GM23338 (cell line): ENCODE measurements around the gene UIMC1. TPM values are rescaled to one million over a fixed set of nuclear protein-coding genes. Genes with fewer than 3 reads are reported as not detected.

Source experiments
- ATAC-seq: fragments of 200-7000 bp; cut with Tn5 transposase; 3 replicates; pipeline ENCODE4 v1.9.1; 2020
- DNase-seq: peaks from one replicate; pipeline ENCODE4 v3.0.0-alpha.2; 2015; ENCODE audit warnings: low spot score
- H2AFZ ChIP-seq: fragments of 200-600 bp; sonication (generic); 2 replicates; pipeline ENCODE4 v1.8.0; 2016; ENCODE audit warnings: antibody characterized with exemption, mild to moderate bottlenecking, moderate library complexity
- H3F3A ChIP-seq: fragments of 200-600 bp; sonication (generic); replicated peaks from 2 replicates; pipeline ENCODE4 v1.8.0; 2017; ENCODE audit warnings: antibody characterized with exemption, mixed run types, low read depth
- H3K27ac ChIP-seq: fragments of 200-600 bp; sonication (generic); 2 replicates; pipeline ENCODE4 v1.6.1; 2016; ENCODE audit warnings: low read depth
- H3K27me3 ChIP-seq: fragments of 200-600 bp; sonication (generic); 2 replicates; pipeline ENCODE4 v1.8.0; 2016; ENCODE audit warnings: mild to moderate bottlenecking, mixed run types, moderate library complexity; ENCODE audit not compliant: insufficient read depth
- H3K36me3 ChIP-seq: fragments of 200-600 bp; sonication (generic); 2 replicates; pipeline ENCODE4 v1.8.0; 2016; ENCODE audit warnings: mild to moderate bottlenecking; ENCODE audit not compliant: insufficient read depth
- H3K4me1 ChIP-seq: fragments of 200-600 bp; sonication (generic); 2 replicates; pipeline ENCODE4 v1.8.0; 2016; ENCODE audit warnings: mild to moderate bottlenecking, moderate library complexity; ENCODE audit not compliant: insufficient read depth
- H3K4me2 ChIP-seq: fragments of 200-600 bp; sonication (generic); 2 replicates; pipeline ENCODE4 v1.7.1; 2017; ENCODE audit warnings: mixed run types
- H3K4me3 ChIP-seq: fragments of 200-600 bp; sonication (generic); 2 replicates; pipeline ENCODE4 v1.6.1; 2016; ENCODE audit warnings: mixed run types
- H3K79me2 ChIP-seq: fragments of 200-600 bp; sonication (generic); replicated peaks from 2 replicates; pipeline ENCODE4 v1.8.0; 2017; ENCODE audit warnings: mild to moderate bottlenecking; ENCODE audit not compliant: insufficient read depth
- H3K9me2 ChIP-seq: fragments of 200-600 bp; sonication (generic); 2 replicates; pipeline ENCODE4 v1.8.0; 2017; ENCODE audit not compliant: insufficient read depth
- H4K20me1 ChIP-seq: fragments of 200-600 bp; sonication (generic); replicated peaks from 2 replicates; pipeline ENCODE4 v1.8.0; 2017; ENCODE audit warnings: mild to moderate bottlenecking; ENCODE audit not compliant: insufficient read depth
- H3K27ac Mint-ChIP-seq: 2 replicates; pipeline ENCODE4 v1.8.0; 2020; ENCODE audit warnings: inconsistent platforms, mild to moderate bottlenecking, moderate library complexity, mixed read lengths
- H3K27me3 Mint-ChIP-seq: 3 replicates; pipeline ENCODE4 v1.8.0; 2022; ENCODE audit warnings: low read depth, mild to moderate bottlenecking, moderate library complexity, mixed read lengths, inconsistent platforms; ENCODE audit not compliant: insufficient read depth, poor library complexity
- H3K36me3 Mint-ChIP-seq: 3 replicates; pipeline ENCODE4 v1.8.0; 2021; ENCODE audit warnings: low read depth, mild to moderate bottlenecking, inconsistent platforms, moderate library complexity, mixed read lengths
- H3K4me1 Mint-ChIP-seq: 3 replicates; pipeline ENCODE4 v1.8.0; 2020; ENCODE audit warnings: mild to moderate bottlenecking, inconsistent platforms, mixed read lengths
- H3K4me3 Mint-ChIP-seq: 3 replicates; pipeline ENCODE4 v1.8.0; 2021; ENCODE audit warnings: moderate library complexity, mild to moderate bottlenecking, inconsistent platforms, mixed read lengths
- H3K9me3 Mint-ChIP-seq: 3 replicates; pipeline ENCODE4 v1.8.0; 2020; ENCODE audit warnings: moderate library complexity, mild to moderate bottlenecking, inconsistent platforms, mixed read lengths
- CREB1 ChIP-seq: fragments of 250-450 bp; sonication (Bioruptor Pico); IDR thresholded peaks from 2 replicates; pipeline ENCODE4 v1.5.0; 2020; ENCODE audit warnings: low read depth, mild to moderate bottlenecking, moderate library complexity
- EZH2 ChIP-seq: fragments of 200-600 bp; sonication (generic); IDR thresholded peaks from one replicate; pipeline ENCODE4 v1.8.0; 2017; ENCODE audit warnings: antibody characterized with exemption, mild to moderate bottlenecking, low read depth; ENCODE audit not compliant: unreplicated experiment
- JUNB ChIP-seq: IDR thresholded peaks from one replicate; pipeline ENCODE4 v1.6.1; 2016; ENCODE audit warnings: antibody characterized with exemption; ENCODE audit not compliant: unreplicated experiment
- POLR2AphosphoS5 ChIP-seq: IDR thresholded peaks from 2 replicates; pipeline ENCODE4 v1.6.1; 2016; ENCODE audit warnings: antibody characterized with exemption, low read depth
- STAT1 ChIP-seq: IDR thresholded peaks from one replicate; pipeline ENCODE4 v1.6.1; 2016; ENCODE audit warnings: antibody characterized with exemption; ENCODE audit not compliant: unreplicated experiment
- ZNF331 ChIP-seq: fragments of 250-450 bp; sonication (Bioruptor Pico); IDR thresholded peaks from 2 replicates; pipeline ENCODE4 v1.5.0; 2020; ENCODE audit warnings: low read depth, mild to moderate bottlenecking, moderate library complexity
- polyA plus RNA-seq: library from polyadenylated mRNA; unstranded; fragments of >200 nt; fragmentation: Nextera tagmentation; extraction: Ambion mirVana; gene quantifications from 2 replicates; pipeline ENCODE4 v1.2.1, GENCODE V29; 2016
- total RNA-seq: library from RNA; depleted of rRNA; stranded (reverse); fragments of >200 nt; shearing (Covaris generic); gene quantifications from 2 replicates; pipeline ENCODE4 v1.2.3, GENCODE V29; 2014
- TF ChIP-seq, protein P1 (sequence below): fragments of 250-450 bp; sonication (Bioruptor Pico); IDR thresholded peaks from 2 replicates; pipeline ENCODE4 v1.5.0; 2020; ENCODE audit warnings: mild to moderate bottlenecking, moderate library complexity

UIMC1 gene
- total and polyA plus RNA-seq, 2 experiments from 2014 or later, result 36.4 to 40.1 TPM

DNA sequence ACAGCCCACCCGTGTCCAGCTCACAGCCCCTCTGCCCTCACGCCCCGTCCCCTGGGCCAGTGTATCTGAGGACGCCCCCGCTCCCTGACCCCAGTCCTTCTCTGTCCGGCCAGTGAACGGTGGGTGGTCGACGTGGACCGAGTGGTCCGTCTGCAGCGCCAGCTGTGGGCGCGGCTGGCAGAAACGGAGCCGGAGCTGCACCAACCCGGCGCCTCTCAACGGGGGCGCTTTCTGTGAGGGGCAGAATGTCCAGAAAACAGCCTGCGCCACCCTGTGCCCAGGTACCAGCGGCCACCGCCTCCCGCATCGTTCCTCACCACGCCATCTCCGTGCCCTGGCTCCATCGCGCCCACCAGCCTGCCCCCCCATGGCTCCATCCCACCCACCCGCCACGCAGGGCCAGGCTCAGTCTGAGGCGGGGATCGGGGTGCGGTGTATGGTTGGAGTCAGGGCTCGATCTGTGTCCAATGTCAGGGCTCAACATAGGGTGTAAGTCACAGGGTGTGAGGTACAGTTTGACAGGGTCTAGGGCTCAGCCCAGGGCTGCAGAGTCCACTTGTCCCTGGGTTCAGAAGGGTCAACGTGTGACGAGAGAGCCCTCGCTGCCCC, 137.0 kb downstream of the UIMC1 start (continued):
- TF ChIP-seq, protein P1, sequence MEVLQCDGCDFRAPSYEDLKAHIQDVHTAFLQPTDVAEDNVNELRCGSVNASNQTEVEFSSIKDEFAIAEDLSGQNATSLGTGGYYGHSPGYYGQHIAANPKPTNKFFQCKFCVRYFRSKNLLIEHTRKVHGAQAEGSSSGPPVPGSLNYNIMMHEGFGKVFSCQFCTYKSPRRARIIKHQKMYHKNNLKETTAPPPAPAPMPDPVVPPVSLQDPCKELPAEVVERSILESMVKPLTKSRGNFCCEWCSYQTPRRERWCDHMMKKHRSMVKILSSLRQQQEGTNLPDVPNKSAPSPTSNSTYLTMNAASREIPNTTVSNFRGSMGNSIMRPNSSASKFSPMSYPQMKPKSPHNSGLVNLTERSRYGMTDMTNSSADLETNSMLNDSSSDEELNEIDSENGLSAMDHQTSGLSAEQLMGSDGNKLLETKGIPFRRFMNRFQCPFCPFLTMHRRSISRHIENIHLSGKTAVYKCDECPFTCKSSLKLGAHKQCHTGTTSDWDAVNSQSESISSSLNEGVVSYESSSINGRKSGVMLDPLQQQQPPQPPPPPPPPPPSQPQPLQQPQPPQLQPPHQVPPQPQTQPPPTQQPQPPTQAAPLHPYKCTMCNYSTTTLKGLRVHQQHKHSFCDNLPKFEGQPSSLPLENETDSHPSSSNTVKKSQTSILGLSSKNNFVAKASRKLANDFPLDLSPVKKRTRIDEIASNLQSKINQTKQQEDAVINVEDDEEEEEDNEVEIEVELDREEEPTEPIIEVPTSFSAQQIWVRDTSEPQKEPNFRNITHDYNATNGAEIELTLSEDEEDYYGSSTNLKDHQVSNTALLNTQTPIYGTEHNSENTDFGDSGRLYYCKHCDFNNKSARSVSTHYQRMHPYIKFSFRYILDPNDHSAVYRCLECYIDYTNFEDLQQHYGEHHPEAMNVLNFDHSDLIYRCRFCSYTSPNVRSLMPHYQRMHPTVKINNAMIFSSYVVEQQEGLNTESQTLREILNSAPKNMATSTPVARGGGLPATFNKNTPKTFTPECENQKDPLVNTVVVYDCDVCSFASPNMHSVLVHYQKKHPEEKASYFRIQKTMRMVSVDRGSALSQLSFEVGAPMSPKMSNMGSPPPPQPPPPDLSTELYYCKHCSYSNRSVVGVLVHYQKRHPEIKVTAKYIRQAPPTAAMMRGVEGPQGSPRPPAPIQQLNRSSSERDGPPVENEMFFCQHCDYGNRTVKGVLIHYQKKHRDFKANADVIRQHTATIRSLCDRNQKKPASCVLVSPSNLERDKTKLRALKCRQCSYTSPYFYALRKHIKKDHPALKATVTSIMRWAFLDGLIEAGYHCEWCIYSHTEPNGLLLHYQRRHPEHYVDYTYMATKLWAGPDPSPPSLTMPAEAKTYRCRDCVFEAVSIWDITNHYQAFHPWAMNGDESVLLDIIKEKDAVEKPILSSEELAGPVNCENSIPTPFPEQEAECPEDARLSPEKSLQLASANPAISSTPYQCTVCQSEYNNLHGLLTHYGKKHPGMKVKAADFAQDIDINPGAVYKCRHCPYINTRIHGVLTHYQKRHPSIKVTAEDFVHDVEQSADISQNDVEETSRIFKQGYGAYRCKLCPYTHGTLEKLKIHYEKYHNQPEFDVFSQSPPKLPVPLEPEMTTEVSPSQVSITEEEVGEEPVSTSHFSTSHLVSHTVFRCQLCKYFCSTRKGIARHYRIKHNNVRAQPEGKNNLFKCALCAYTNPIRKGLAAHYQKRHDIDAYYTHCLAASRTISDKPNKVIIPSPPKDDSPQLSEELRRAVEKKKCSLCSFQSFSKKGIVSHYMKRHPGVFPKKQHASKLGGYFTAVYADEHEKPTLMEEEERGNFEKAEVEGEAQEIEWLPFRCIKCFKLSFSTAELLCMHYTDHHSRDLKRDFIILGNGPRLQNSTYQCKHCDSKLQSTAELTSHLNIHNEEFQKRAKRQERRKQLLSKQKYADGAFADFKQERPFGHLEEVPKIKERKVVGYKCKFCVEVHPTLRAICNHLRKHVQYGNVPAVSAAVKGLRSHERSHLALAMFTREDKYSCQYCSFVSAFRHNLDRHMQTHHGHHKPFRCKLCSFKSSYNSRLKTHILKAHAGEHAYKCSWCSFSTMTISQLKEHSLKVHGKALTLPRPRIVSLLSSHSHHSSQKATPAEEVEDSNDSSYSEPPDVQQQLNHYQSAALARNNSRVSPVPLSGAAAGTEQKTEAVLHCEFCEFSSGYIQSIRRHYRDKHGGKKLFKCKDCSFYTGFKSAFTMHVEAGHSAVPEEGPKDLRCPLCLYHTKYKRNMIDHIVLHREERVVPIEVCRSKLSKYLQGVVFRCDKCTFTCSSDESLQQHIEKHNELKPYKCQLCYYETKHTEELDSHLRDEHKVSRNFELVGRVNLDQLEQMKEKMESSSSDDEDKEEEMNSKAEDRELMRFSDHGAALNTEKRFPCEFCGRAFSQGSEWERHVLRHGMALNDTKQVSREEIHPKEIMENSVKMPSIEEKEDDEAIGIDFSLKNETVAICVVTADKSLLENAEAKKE (CRISPR knock-in tag), result no peak
- TF ChIP-seq CREB1 (CRISPR knock-in tag) (no peak), STAT1 (no peak), JUNB (no peak), EZH2 (no peak)

DNA sequence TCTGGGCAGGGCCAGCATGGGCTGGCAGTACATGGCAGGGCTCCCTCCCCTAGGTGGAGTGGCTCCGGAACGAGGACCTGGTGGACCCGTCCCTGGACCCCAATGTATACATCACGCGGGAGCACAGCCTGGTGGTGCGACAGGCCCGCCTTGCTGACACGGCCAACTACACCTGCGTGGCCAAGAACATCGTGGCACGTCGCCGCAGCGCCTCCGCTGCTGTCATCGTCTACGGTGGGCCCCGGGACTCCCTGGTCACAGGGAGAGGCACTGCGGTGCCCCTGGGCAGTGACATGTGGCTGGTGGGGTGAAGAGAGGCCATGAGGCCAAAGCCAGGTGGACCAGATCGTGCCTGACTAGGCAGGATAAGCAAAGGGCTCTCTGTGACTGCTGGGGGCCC, 137.8 kb downstream of the UIMC1 start:
- no peak overlapping the region for H2AFZ ChIP-seq
- no peak for DNase-seq
- Mint-ChIP-seq H3K27ac (no peak overlapping the region; the same call in 1 of the 2 replicates), H3K9me3 (no peaks in the 10 kb centered on the region), H3K27me3 (peaks cover 14% of the 10 kb centered on the region), H3K36me3 (no peaks in the 10 kb centered on the region), H3K4me3 (no peak overlapping the region), H3K4me1 (peaks cover 32% of the 10 kb centered on the region)
- H3K27ac ChIP-seq, result no peak overlapping the region
- H3K4me2 ChIP-seq, result no peak overlapping the region
- no peaks in the 10 kb centered on the region for H4K20me1 ChIP-seq
- ATAC-seq, result no peak
- no peaks in the 10 kb centered on the region for H3F3A ChIP-seq
- no peak overlapping the region for H3K4me3 ChIP-seq
- H3K36me3 ChIP-seq, result no peaks in the 10 kb centered on the region
- H3K4me1 ChIP-seq, result 0 out of 2 replicates have a peak, but pooled peaks cover 8% of the 10 kb centered on the region
- no peaks in the 10 kb centered on the region for H3K9me2 ChIP-seq
- no peaks in the 10 kb centered on the region for H3K27me3 ChIP-seq
- no peaks in the 10 kb centered on the region for H3K79me2 ChIP-seq
- TF ChIP-seq, protein P1 (CRISPR knock-in tag), result no peak
- no peak for TF ChIP-seq STAT1
- no peak for TF ChIP-seq ZNF331 (CRISPR knock-in tag)
- TF ChIP-seq POLR2AphosphoS5, result no peak
